H1 (cell line): Measurements from ENCODE around the gene MTHFD1. TPM values are rescaled to one million over a fixed set of nuclear protein-coding genes. Genes with fewer than 3 reads are reported as not detected.

Experiments
- CTCF ChIA-PET: fragments of 300-600 bp; sonication (Branson Sonifier 250); formaldehyde crosslinking; loops from one replicate; lab custom pipeline; 2021; ENCODE audit not compliant: partially characterized antibody; lab: Charles Lee
- POLR2A ChIA-PET: fragments of 300-600 bp; sonication (Branson Sonifier 250); formaldehyde crosslinking; loops from one replicate; lab custom pipeline; 2021; ENCODE audit warnings: inconsistent platforms; ENCODE audit not compliant: partially characterized antibody; lab: Charles Lee
- DNase-seq, 2 experiments: peaks; one replicate each; pipeline versions ENCODE4 v3.0.0 to v3.0.0-alpha.2; 2010 to 2022; ENCODE audit warnings: low spot score in 2 of 2, low read depth in 1 of 2, mixed read lengths in 1 of 2
- FAIRE-seq: peaks from 2 replicates; lab custom pipeline; 2011; peaks lifted over from hg19 to GRCh38; lab: Jason Lieb, UNC
- H2AFZ ChIP-seq: 2 replicates; pipeline ENCODE4 v1.8.1; 2012; ENCODE audit warnings: low read length, inconsistent platforms
- H2AK5ac ChIP-seq: 2 replicates; pipeline ENCODE4 v1.6.1; 2013; ENCODE audit warnings: low read depth, low read length
- H2BK120ac ChIP-seq: replicated peaks from 2 replicates; pipeline ENCODE3; 2013; ENCODE audit warnings: low read depth, low read length, inconsistent platforms
- H2BK12ac ChIP-seq: 2 replicates; pipeline ENCODE4 v1.6.1; 2013; ENCODE audit warnings: low read depth, low read length
- H2BK15ac ChIP-seq: 2 replicates; pipeline ENCODE4 v1.6.1; 2013; ENCODE audit warnings: low read length
- H2BK20ac ChIP-seq: 2 replicates; pipeline ENCODE4 v1.6.1; 2013; ENCODE audit warnings: low read length
- H2BK5ac ChIP-seq: 2 replicates; pipeline ENCODE4 v1.6.1; 2013; ENCODE audit warnings: low read depth, low read length
- H3K14ac ChIP-seq: 2 replicates; pipeline ENCODE4 v1.6.1; 2013; ENCODE audit warnings: inconsistent platforms; ENCODE audit not compliant: insufficient read length
- H3K18ac ChIP-seq: 2 replicates; pipeline ENCODE4 v1.6.1; 2013; ENCODE audit warnings: low read length; ENCODE audit errors: extremely low read depth
- H3K23ac ChIP-seq: 2 replicates; pipeline ENCODE4 v1.6.1; 2013; ENCODE audit warnings: inconsistent platforms; ENCODE audit not compliant: insufficient read length
- H3K23me2 ChIP-seq: 2 replicates; pipeline ENCODE4 v1.6.1; 2013; ENCODE audit warnings: low read depth, low read length
- H3K27ac ChIP-seq: 2 replicates; pipeline ENCODE4 v1.6.1; 2011; ENCODE audit warnings: low read depth, low read length, inconsistent platforms
- H3K27me3 ChIP-seq, 4 experiments: replicated peaks in 1 of 4; 1 replicate in 1 of 4; 2 replicates in 3 of 4; pipeline versions ENCODE4 v1.6.1 to v1.8.1; 2011 to 2013; ENCODE audit warnings: low read length in 3 of 4, mild to moderate bottlenecking in 3 of 4, inconsistent platforms in 2 of 4, mixed read lengths in 2 of 4, moderate library complexity in 1 of 4; ENCODE audit not compliant: control insufficient read depth in 3 of 4, insufficient read depth in 3 of 4; ENCODE audit errors: extremely low read depth in 1 of 4
- H3K36me3 ChIP-seq, 4 experiments: 2 replicates each; pipeline versions ENCODE4 v1.6.1 to v1.8.1; 2011 to 2013; ENCODE audit warnings: mild to moderate bottlenecking in 4 of 4, low read length in 3 of 4, moderate library complexity in 2 of 4, control low read depth in 1 of 4, inconsistent platforms in 1 of 4; ENCODE audit not compliant: insufficient read depth in 4 of 4, control insufficient read depth in 2 of 4
- H3K4ac ChIP-seq: replicated peaks from 2 replicates; pipeline ENCODE3; 2013; ENCODE audit warnings: low read length, low read depth, mixed read lengths, inconsistent platforms; ENCODE audit not compliant: insufficient read length
- H3K4me1 ChIP-seq, 4 experiments: replicated peaks in 1 of 4; 1 replicate in 1 of 4; 2 replicates in 3 of 4; pipeline versions ENCODE4 v1.6.1 to v1.8.1; 2011 to 2013; ENCODE audit warnings: low read length in 3 of 4, inconsistent platforms in 2 of 4, mixed read lengths in 1 of 4; ENCODE audit not compliant: insufficient read depth in 4 of 4, control insufficient read depth in 3 of 4
- H3K4me2 ChIP-seq, 2 experiments: 2 replicates each; pipeline versions ENCODE4 v1.6.1 to v1.8.1; 2011 to 2013; ENCODE audit warnings: low read depth in 2 of 2, low read length in 2 of 2, control low read depth in 1 of 2, inconsistent platforms in 1 of 2, mild to moderate bottlenecking in 1 of 2; ENCODE audit not compliant: insufficient read depth in 1 of 2
- H3K4me3 ChIP-seq, 4 experiments: fragments of 200-600, 300-600 bp in 1 of 4; sonication (generic), shearing (Covaris generic), sonication (Bioruptor Twin) in 1 of 4; 2 replicates each; pipeline versions ENCODE4 v1.5.1 to v1.8.1; 2011 to 2016; ENCODE audit warnings: low read length in 4 of 4, low read depth in 3 of 4, control low read depth in 2 of 4, inconsistent platforms in 2 of 4, mild to moderate bottlenecking in 2 of 4, mixed read lengths in 1 of 4, moderate library complexity in 1 of 4; ENCODE audit not compliant: insufficient read depth in 2 of 4; ENCODE audit errors: extremely low read depth in 1 of 4
- H3K56ac ChIP-seq: replicated peaks from 2 replicates; pipeline ENCODE3; 2013; ENCODE audit warnings: low read depth, mild to moderate bottlenecking, mixed read lengths, low read length, inconsistent platforms; ENCODE audit not compliant: insufficient read length
- H3K79me1 ChIP-seq: 2 replicates; pipeline ENCODE4 v1.6.1; 2013; ENCODE audit warnings: low read depth, low read length, control low read depth
- H3K79me2 ChIP-seq, 2 experiments: 2 replicates each; pipeline versions ENCODE4 v1.6.1 to v1.8.1; 2012 to 2013; ENCODE audit warnings: low read length in 2 of 2, mild to moderate bottlenecking in 2 of 2, inconsistent platforms in 1 of 2; ENCODE audit not compliant: insufficient read depth in 2 of 2, control insufficient read depth in 1 of 2
- H3K9ac ChIP-seq, 4 experiments: replicated peaks in 1 of 4; 1 replicate in 1 of 4; 2 replicates in 3 of 4; pipeline versions ENCODE4 v1.6.1 to v1.8.1; 2011 to 2013; ENCODE audit warnings: low read depth in 3 of 4, low read length in 3 of 4, control low read depth in 2 of 4, mild to moderate bottlenecking in 2 of 4, moderate library complexity in 2 of 4, inconsistent platforms in 1 of 4; ENCODE audit errors: extremely low read depth in 1 of 4
- H3K9me3 ChIP-seq, 2 experiments: 2 replicates each; pipeline versions ENCODE4 v1.6.1 to v1.8.1; 2012 to 2013; ENCODE audit warnings: mild to moderate bottlenecking in 2 of 2, moderate library complexity in 2 of 2, control low read depth in 1 of 2, inconsistent platforms in 1 of 2, low read depth in 1 of 2, low read length in 1 of 2, mixed read lengths in 1 of 2; ENCODE audit not compliant: insufficient read depth in 2 of 2
- H4K20me1 ChIP-seq, 2 experiments: replicated peaks in 1 of 2; 2 replicates each; pipeline versions ENCODE3 to v1.8.1; 2011 to 2013; ENCODE audit warnings: inconsistent platforms in 2 of 2, low read length in 2 of 2, mild to moderate bottlenecking in 1 of 2; ENCODE audit not compliant: insufficient read depth in 2 of 2, control insufficient read depth in 1 of 2
- H4K5ac ChIP-seq: 2 replicates; pipeline ENCODE4 v1.6.1; 2013; ENCODE audit warnings: low read length, low read depth, mixed read lengths, inconsistent platforms; ENCODE audit not compliant: insufficient read length
- H4K8ac ChIP-seq: 2 replicates; pipeline ENCODE4 v1.8.0; 2013; ENCODE audit warnings: mild to moderate bottlenecking, moderate library complexity, low read length, inconsistent platforms; ENCODE audit not compliant: insufficient read depth; ENCODE audit errors: extremely low read depth
- H4K91ac ChIP-seq: replicated peaks from 2 replicates; pipeline ENCODE3; 2013; ENCODE audit warnings: low read length, mixed read lengths, inconsistent platforms; ENCODE audit not compliant: insufficient read length
- CREB1 ChIP-seq: IDR thresholded peaks from 2 replicates; pipeline ENCODE4 v1.6.1; 2012; ENCODE audit warnings: inconsistent platforms
- GABPA ChIP-seq: IDR thresholded peaks from 2 replicates; pipeline ENCODE4 v1.6.1; 2011; ENCODE audit warnings: mild to moderate bottlenecking, low read length, moderate library complexity, borderline replicate concordance; ENCODE audit not compliant: insufficient read depth
- SIN3A ChIP-seq, 2 experiments: IDR thresholded peaks in 1 of 2; conservative IDR thresholded peaks in 1 of 2; 2 replicates each; pipeline ENCODE4 v1.6.1; 2011 to 2012; ENCODE audit warnings: low read length in 2 of 2, improper control_type of control experiment in 1 of 2, low read depth in 1 of 2, mild to moderate bottlenecking in 1 of 2
- SP2 ChIP-seq: IDR thresholded peaks from 2 replicates; pipeline ENCODE4 v1.6.1; 2012; ENCODE audit warnings: mild to moderate bottlenecking, low read length, inconsistent platforms
- SUZ12 ChIP-seq: fragments of 200-600 bp; sonication (generic); IDR thresholded peaks from 2 replicates; pipeline ENCODE4 v1.6.1; 2012; ENCODE audit warnings: mild to moderate bottlenecking, inconsistent platforms, low read length, moderate library complexity, mixed read lengths
- USF2 ChIP-seq: IDR thresholded peaks from 2 replicates; pipeline ENCODE4 v1.6.1; 2011; ENCODE audit warnings: low read length, improper control_type of control experiment
- YY1 ChIP-seq: IDR thresholded peaks from 2 replicates; pipeline ENCODE4 v1.6.1; 2011; ENCODE audit warnings: low read depth, mild to moderate bottlenecking, low read length
- WGBS, 2 experiments: shearing (Covaris generic) in 1 of 2; methylation state at CpG; one replicate each; pipeline versions ENCODE4 v1.1.6 to v1.1.7; 2013 to 2015; ENCODE audit warnings: low lambda C conversion rate in 2 of 2, mixed read lengths in 2 of 2, inconsistent platforms in 1 of 2, low coverage in 1 of 2, missing lambda C conversion rate in 1 of 2; ENCODE audit not compliant: insufficient replicate concordance in 2 of 2, insufficient coverage in 1 of 2, insufficient read length in 1 of 2; ENCODE audit errors: extremely low coverage in 1 of 2, missing lambda C conversion rate in 1 of 2; 5-methylcytosine and 5-hydroxymethylcytosine counted together
- polyA plus RNA-seq, 7 experiments: library from polyadenylated mRNA; depleted of rRNA in 3 of 7; stranded (reverse) in 5 of 7; unstranded in 2 of 7; fragments of >200 nt in 5 of 7; fragments of 200-250 nt in 2 of 7; gene quantifications; 1 replicate in 5 of 7; 2 replicates in 1 of 7; 4 replicates in 1 of 7; pipeline versions ENCODE4 v1.2.1 to v1.2.3, GENCODE V29; 2011 to 2013; ENCODE audit warnings: missing spikeins in 2 of 7, mixed read lengths in 2 of 7
- total RNA-seq: library from RNA; stranded (reverse); fragmentation: NEBNext Ultra II Directional; extraction: Animal tissue kit (Norgen Biotek cat#: 25700); gene quantifications from 2 replicates; pipeline ENCODE4 v1.2.1, GENCODE V29; 2021

The MTHFD1 gene
- total and polyA plus RNA-seq, 2 of the 8 experiments (the other 6 are each of a cell fraction or from before 2014, with no cell fraction given): 79.7 to 332 TPM

DNA sequence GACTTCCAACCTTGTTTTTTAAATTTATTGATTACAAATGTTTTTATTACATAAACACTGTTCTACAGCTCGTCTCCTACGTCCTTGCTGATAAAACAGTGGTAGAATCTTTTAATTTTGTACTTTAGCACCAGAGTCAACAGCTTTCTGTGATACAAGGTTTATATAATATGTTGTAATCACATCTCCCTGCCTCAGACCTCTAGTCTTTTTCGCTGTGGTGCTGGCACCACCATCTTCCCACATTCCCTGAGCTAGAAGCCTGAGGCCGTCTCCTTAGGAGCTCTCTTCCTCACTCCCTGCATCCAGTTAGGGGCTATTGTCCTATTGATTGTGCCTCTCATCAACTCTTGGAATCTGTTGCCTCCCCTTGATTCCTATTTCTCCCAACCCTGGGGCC, 17.1 kb downstream of the MTHFD1 start:
- no peak overlapping the region for H2BK120ac ChIP-seq
- no peak for TF ChIP-seq SUZ12
- no peak for TF ChIP-seq SIN3A (conservative IDR thresholded peaks at IDR 0.05 in 1 of 2, IDR thresholded peaks at IDR 0.05 in 1 of 2; ENCODE audit: low read depth in 1 of 2, low read length in 2 of 2)
- no peak for TF ChIP-seq SP2
- no peak for TF ChIP-seq GABPA
- no peak for TF ChIP-seq YY1
- TF ChIP-seq CREB1: no peak
- no peak for TF ChIP-seq USF2

More for the DNA sequence above, 17.1 kb downstream of the MTHFD1 start:
- Histone ChIP-seq H3K9ac (no peak overlapping the region), H3K27me3 (no peaks in the 10 kb centered on the region), H3K23me2 (no peaks in the 10 kb centered on the region), H2BK12ac (no peak overlapping the region), H4K8ac (no peak overlapping the region), H3K79me1 (peaks cover 2% of the 10 kb centered on the region; the same call in 1 of the 2 replicates), H3K56ac (no peak overlapping the region), H2BK5ac (no peak overlapping the region), H2AK5ac (no peak overlapping the region), H3K9me3 (no peaks in the 10 kb centered on the region), H4K5ac (no peak overlapping the region), H3K18ac (no peak overlapping the region), H2AFZ (no peak overlapping the region), H3K23ac (no peak overlapping the region), H3K4me2 (no peak overlapping the region), H2BK15ac (no peak overlapping the region), H3K14ac (no peak overlapping the region), H2BK20ac (no peak overlapping the region), H3K4ac (no peak overlapping the region), H3K79me2 (peaks cover 0 to 85% of the 10 kb centered on the region in 2 experiments; a peak in 3 of 4 replicates), H4K20me1 (peaks cover 0 to 3% of the 10 kb centered on the region in 2 experiments), H3K4me3 (no peak overlapping the region), H3K4me1 (peaks cover 0 to 3% (median 0%) of the 10 kb centered on the region in 4 experiments; a peak in 2 of 7 replicates), H4K91ac (no peak overlapping the region), H3K36me3 (peaks cover 5 to 48% (median 24%) of the 10 kb centered on the region in 4 experiments), H3K27ac (no peak overlapping the region)
- WGBS, 2 experiments: 93% methylated on average over 4 of the region's 4 CpGs; no CpG with 5 or more reads in 1 of the 2 experiments
- FAIRE-seq (no peak), DNase-seq (no peak)
- ChIA-PET CTCF (interaction anchor here (0.6 to 2.8 kb wide), 5 partner anchors 9 to 67 kb away, joined by 3 to 12 read pairs (median 5); no protein-coding TSS in a partner anchor), POLR2A (interaction anchor here (0.5 to 2.6 kb wide), 5 partner anchors 8 to 18 kb away, joined by 3 to 19 read pairs (median 4); no protein-coding TSS in a partner anchor)
